Measurements from ENCODE around the gene SERPINE3. TPM values are rescaled to one million over a fixed set of nuclear protein-coding genes. Genes with fewer than 3 reads are reported as not detected.

SERPINE3 gene
- total RNA-seq, 4 donors from 2014 or later: not detected

DNA sequence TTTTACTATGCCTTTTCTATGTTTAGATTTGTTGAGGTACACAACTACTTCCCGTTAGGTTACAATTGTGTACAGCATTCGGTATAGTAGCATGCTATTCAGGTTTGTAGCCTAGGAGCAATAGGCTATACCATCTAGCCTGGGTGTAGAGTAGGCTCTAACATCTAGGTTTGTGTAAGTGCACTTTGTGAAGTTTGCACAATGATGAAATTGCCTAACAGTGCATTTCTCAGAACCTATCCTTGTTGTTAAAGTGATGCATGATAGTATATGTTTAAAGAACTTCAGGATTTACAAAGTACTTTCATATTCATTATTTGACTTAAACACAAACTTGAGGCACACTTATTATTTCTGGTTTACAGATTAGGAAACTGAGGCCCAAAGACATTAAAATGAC, 11.5 kb upstream of the SERPINE3 start:
- TF ChIP-seq, protein P1, sequence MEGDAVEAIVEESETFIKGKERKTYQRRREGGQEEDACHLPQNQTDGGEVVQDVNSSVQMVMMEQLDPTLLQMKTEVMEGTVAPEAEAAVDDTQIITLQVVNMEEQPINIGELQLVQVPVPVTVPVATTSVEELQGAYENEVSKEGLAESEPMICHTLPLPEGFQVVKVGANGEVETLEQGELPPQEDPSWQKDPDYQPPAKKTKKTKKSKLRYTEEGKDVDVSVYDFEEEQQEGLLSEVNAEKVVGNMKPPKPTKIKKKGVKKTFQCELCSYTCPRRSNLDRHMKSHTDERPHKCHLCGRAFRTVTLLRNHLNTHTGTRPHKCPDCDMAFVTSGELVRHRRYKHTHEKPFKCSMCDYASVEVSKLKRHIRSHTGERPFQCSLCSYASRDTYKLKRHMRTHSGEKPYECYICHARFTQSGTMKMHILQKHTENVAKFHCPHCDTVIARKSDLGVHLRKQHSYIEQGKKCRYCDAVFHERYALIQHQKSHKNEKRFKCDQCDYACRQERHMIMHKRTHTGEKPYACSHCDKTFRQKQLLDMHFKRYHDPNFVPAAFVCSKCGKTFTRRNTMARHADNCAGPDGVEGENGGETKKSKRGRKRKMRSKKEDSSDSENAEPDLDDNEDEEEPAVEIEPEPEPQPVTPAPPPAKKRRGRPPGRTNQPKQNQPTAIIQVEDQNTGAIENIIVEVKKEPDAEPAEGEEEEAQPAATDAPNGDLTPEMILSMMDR (IDR thresholded peaks at IDR 0.05; ENCODE audit: low read depth): no peak

DNA sequence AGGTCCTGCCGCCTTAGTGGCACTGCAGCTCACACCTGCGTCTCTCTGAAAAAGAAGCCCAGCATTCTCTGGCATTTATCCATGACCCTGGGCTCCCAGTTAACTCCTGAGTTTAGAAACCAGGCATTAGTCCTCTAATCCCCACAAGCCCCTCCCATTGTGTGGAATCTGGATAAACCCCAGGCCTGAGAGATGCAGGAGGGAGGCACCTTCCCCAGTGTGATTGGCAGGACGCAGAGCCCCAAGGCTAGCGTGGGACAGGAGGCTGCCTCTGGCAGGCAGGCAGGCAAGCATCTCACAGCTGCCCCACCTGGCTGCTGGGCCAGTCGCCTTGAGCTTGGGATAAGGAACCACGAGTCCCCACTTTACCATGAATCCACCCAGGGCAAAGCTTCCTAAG, 11.0 kb upstream of the SERPINE3 start:
- TF ChIP-seq, protein P1 (IDR thresholded peaks at IDR 0.05; ENCODE audit: low read depth): no peak

DNA sequence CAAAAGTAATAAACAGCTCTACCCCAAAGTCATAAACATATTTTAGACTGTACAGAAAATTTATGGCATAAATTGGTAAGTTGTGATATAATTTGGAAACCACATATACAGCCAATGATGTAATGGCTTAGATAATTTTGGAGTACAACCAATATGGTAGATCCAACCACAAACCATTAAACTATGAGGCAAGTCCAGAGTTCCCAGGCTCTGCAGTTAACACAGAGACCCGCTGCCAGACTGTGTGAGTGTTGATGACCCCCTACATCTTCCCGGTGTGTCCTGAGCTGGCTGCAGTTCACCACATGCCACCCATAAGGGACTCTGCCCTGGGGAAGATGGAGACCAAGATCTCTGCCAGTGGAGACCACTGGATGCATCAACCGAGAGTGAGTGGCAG, 9.9 kb upstream of the SERPINE3 start:
- TF ChIP-seq, protein P1 (IDR thresholded peaks at IDR 0.05; ENCODE audit: low read depth): no peak

DNA sequence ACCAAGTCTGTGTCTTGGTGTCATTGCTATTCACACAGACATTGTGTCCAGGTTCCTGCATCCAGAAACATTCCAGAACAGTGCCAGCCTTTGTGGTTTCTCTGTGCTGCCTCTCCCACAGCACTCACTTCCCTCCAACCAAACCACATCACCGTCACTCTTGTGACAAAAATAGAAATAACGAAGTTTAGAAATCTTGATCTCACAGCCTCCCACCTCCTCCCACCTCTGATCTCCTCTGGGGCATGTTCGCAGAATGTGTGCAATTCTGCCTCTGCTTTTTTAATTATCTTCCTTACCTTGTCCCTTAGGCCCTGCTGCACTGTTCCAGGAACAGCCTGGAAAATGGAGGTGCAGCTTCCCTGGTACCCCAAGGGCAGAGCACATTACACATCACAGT, 8.7 kb upstream of the SERPINE3 start:
- TF ChIP-seq, protein P1 (IDR thresholded peaks at IDR 0.05; ENCODE audit: low read depth): no peak

DNA sequence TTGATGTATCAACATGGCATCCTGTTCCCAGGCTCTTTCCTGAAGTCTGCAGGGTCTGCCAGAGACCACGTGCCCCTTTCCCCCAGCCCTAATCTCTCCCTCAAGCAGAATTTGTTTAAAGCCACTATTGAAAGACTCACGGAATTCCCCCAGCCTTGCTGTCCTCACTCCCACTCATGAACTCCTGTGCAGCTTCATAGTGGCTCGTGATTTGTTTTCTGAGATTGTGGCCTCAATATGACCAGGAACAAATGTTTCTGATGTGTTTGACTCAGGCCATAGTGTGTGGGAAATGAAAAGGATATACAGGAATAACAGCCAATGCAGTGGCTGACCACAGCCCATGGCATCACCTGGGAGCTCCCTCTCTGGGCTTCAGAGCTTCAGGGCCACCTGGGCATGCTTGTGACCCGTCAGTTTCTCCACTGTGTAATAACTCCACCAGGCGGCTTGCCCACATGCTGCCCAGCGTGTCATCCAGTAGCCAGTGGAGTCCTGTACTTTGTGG, 8.1 kb upstream of the SERPINE3 start:
- TF ChIP-seq, protein P1 (IDR thresholded peaks at IDR 0.05; ENCODE audit: low read depth): no peak

DNA sequence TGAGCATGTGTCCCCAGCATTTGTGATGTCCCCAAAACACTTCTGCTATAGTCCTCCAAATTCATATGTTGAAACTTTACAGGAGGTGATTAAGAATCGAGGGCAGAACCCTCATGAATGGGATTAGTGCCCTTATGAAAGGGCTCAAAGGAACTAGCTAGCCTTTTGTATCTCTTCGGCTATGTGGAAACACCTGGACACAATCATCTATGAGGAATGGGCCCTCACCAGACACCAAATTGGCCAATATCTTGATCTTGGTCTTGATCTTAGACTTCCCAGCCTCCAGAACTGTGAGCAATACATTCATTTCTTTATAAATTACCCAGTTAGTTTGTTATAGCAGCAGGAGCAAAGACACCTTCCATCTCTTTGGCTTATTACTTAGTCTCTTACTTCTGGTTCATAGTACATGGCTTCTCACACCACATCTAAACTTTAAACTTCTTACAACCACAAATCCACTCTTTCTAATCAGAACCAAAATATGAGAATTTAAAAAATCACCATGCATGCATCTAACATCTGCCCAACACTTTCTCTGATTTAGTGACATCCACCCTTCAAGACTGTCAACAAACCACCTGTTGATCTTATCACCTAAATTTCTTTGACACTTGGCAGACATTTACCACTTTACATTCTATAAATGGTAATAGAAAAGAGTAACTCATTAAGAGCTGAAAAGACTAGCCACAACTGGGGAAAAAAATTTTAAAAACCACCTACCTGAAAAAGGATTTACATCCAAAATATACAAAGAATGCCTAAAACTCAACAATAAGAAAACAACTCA, 6.7 kb upstream of the SERPINE3 start:
- TF ChIP-seq, protein P1 (IDR thresholded peaks at IDR 0.05; ENCODE audit: low read depth): no peak

DNA sequence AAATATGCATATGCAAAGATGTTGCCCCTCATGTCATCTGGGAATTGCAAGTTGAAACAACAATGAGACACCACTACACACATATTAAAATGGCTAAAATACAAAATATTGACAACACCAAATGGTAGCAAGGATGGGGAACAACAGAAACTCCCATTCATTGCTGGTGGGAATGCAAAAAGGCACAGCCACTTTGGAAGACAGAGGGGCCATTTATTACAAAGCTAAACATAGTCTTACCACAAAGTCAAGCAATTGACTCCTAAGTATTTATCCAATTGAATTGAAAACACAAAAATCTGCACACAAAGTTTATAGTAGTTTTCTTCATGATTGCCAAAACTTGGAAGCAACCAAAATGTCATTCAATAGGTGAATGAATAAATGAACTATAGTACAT, 6.1 kb upstream of the SERPINE3 start:
- TF ChIP-seq, protein P1 (IDR thresholded peaks at IDR 0.05; ENCODE audit: low read depth): no peak

Measured in subcutaneous adipose tissue (tissue), 4 donors.